ENCODE results near the gene TRIP12. TPM values are rescaled to one million over a fixed set of nuclear protein-coding genes. Genes with fewer than 3 reads are reported as not detected.
"Not testable (repeated sequence)": the region's sequence is repeated elsewhere in the genome, so short reads cannot be mapped to it uniquely, and the experiment has no call there.

TRIP12 gene
- total RNA-seq, 1 experiment from 2014 or later = 265 TPM

- no peak for TF ChIP-seq CTCF (IDR thresholded peaks at IDR 0.05; ENCODE audit: unreplicated experiment)
- no peak overlapping the region for H3K27ac Mint-ChIP-seq (ENCODE audit: low read depth, unreplicated experiment)
- no peaks in the 10 kb centered on the region for H3K9me3 Mint-ChIP-seq (ENCODE audit: unreplicated experiment)
- intact Hi-C loops (cut with micrococcal nuclease) = no loop called here
- H3K27me3 Mint-ChIP-seq (ENCODE audit: insufficient read depth, unreplicated experiment) = peaks cover 10% of the 10 kb centered on the region
- BruUV-seq (replicated peaks) = no TSS peak
- H3K36me3 Mint-ChIP-seq (ENCODE audit: insufficient read depth, unreplicated experiment) = no peaks in the 10 kb centered on the region
- POLR2A ChIA-PET = no interaction called here
- CTCF ChIA-PET = no interaction called here
- peak; percentile 62 for DNase-seq (ENCODE audit: unreplicated experiment)
- H3K4me1 Mint-ChIP-seq (ENCODE audit: insufficient read depth, unreplicated experiment) = no peaks in the 10 kb centered on the region
- H3K4me3 Mint-ChIP-seq (ENCODE audit: unreplicated experiment) = no peak overlapping the region
Observed at GRCh38 chr2:229728370-229728769, 193.4 kb downstream of the TRIP12 start.

DNA sequence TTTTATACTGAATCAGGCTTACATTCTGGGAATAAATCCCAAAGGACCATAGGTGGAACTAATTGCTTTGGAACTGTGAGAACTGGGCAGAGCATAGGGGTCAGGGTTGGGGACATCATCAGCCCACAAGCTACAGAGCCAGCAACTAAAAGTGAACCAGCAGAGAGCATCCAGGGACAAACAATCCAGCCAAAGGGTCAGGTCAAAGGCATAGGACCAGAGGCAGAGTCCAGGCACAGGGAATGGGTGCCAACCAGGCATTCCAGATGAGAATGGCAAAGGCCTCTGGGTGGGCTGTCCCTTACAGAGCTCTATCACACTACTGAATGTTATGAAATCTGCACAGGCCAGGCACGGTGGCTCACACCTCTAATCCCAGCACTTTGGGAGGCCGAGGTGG is 195.2 kb downstream of the TRIP12 start:
- Mint-ChIP-seq H3K27me3 (ENCODE audit: insufficient read depth, unreplicated experiment) (no peaks in the 10 kb centered on the region), H3K36me3 (ENCODE audit: insufficient read depth, unreplicated experiment) (no peaks in the 10 kb centered on the region), H3K27ac (ENCODE audit: low read depth, unreplicated experiment) (no peak overlapping the region), H3K4me1 (ENCODE audit: insufficient read depth, unreplicated experiment) (no peaks in the 10 kb centered on the region), H3K9me3 (ENCODE audit: unreplicated experiment) (no peaks in the 10 kb centered on the region), H3K4me3 (ENCODE audit: unreplicated experiment) (no peak overlapping the region)
- BruUV-seq (replicated peaks) = no TSS peak
- ChIA-PET CTCF (interaction anchor here (0.6 to 1.7 kb wide), 3 partner anchors 10 to 26 kb away, joined by 3 to 5 read pairs (median 3); no protein-coding TSS in a partner anchor), POLR2A (no interaction called here)
- intact Hi-C loops (cut with micrococcal nuclease) = no loop called here
- no peak for TF ChIP-seq CTCF (IDR thresholded peaks at IDR 0.05; ENCODE audit: unreplicated experiment)
- no peak for DNase-seq (ENCODE audit: unreplicated experiment)

DNA sequence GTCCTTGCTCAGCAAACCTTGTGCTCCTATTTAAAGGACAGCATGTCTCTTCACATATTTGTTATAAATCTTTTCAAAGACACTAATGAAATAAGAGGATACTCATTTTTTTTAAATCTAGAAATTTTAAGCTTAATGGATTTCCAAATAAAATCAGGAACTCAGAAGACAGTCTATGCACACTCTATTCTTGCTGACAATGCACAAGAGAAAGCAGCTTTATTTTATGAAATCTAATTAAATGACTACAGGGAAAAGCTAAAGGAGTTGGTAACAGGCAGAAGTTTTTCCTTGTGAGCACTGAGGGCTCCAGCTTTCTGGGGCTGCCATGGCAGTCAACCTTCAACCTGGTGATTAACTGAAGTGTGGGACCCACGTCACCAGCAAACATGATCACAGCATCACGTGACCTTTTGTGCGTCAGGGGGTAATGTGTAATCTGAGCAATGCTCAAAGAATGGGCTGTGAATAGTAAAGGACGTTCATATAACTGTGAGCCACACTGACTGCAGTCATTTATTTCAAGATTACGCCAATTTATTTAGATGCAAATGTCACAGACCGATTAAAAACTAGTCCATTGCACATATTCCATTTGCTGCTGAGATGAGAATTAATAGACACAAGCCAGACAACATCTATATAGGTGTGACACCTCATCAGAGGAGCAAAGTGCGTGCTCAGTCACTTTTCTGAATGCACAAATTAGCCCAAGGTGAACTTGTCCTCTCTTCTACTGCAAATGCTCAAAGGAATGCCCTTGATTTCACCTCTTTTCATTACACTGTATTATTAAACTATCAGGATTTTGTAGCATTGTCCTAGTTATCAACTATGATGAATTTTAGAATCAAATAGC is 195.9 kb downstream of the TRIP12 start:
- TF ChIP-seq CTCF (IDR thresholded peaks at IDR 0.05; ENCODE audit: unreplicated experiment) = no peak
- peak; percentile 68 for DNase-seq (ENCODE audit: unreplicated experiment)
- Mint-ChIP-seq H3K36me3 (ENCODE audit: insufficient read depth, unreplicated experiment) (no peaks in the 10 kb centered on the region), H3K27me3 (ENCODE audit: insufficient read depth, unreplicated experiment) (no peaks in the 10 kb centered on the region), H3K4me3 (ENCODE audit: unreplicated experiment) (no peak overlapping the region), H3K27ac (ENCODE audit: low read depth, unreplicated experiment) (no peak overlapping the region), H3K9me3 (ENCODE audit: unreplicated experiment) (no peaks in the 10 kb centered on the region), H3K4me1 (ENCODE audit: insufficient read depth, unreplicated experiment) (no peaks in the 10 kb centered on the region)
- ChIA-PET POLR2A (no interaction called here), CTCF (interaction anchor here (0.6 to 1.7 kb wide), 4 partner anchors 9 to 55 kb away, joined by 3 to 5 read pairs (median 3); no protein-coding TSS in a partner anchor)
- BruUV-seq (replicated peaks) = no TSS peak
- intact Hi-C loops (cut with micrococcal nuclease) = no loop called here

DNA sequence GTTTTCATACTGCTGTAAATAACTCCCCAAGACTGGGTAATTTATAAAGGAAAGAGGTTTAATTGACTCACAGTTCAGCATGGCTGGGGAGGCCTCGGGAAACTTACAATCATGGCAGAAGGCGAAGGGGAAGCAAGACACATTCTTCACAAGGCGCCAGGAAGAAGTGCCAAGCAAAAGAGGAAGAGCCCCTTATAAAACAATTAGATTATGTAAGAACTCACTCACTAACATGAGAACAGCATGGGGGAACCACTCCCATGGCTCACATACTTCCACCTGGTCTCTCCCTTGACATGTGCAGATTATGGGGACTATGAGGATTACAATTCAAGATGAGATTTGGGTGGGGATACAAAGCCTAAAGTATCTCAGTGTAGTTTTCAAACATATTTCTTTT is 198.6 kb downstream of the TRIP12 start:
- H3K4me3 Mint-ChIP-seq (ENCODE audit: unreplicated experiment); DNase-seq (ENCODE audit: unreplicated experiment); POLR2A ChIA-PET; H3K9me3 Mint-ChIP-seq (ENCODE audit: unreplicated experiment); BruUV-seq (replicated peaks); H3K27me3 Mint-ChIP-seq (ENCODE audit: insufficient read depth, unreplicated experiment); H3K27ac Mint-ChIP-seq (ENCODE audit: low read depth, unreplicated experiment); H3K36me3 Mint-ChIP-seq (ENCODE audit: insufficient read depth, unreplicated experiment); intact Hi-C loops (cut with micrococcal nuclease); H3K4me1 Mint-ChIP-seq (ENCODE audit: insufficient read depth, unreplicated experiment): not testable (repeated sequence)
- CTCF ChIA-PET = interaction anchor here (0.5 kb wide), 1 partner anchor 73 kb away, joined by 3 read pairs; no protein-coding TSS in a partner anchor
